Lower lobe of right lung (tissue), 2 donors: ENCODE data around the gene CMIP. TPM values are rescaled to one million over a fixed set of nuclear protein-coding genes. Genes with fewer than 3 reads are reported as not detected.
A peak's percentile ranks its signal among the peaks of the same experiment; 100 is the strongest.

Experiments used
- ATAC-seq, 2 donors: fragments of 200-7000 bp; cut with Tn5 transposase; one replicate each; pipeline ENCODE4 v1.9.1; 2020 to 2022; ENCODE audit warnings: mild to moderate bottlenecking in 2 of 2, moderate library complexity in 2 of 2
- DNase-seq: peaks from one replicate; pipeline ENCODE4 v3.0.0-alpha.2; 2020
- H3K27ac ChIP-seq: fragments of 200-600 bp; one replicate; pipeline ENCODE4 v1.8.0; 2022
- H3K27me3 ChIP-seq: fragments of 200-600 bp; one replicate; pipeline ENCODE4 v1.8.0; 2022; ENCODE audit warnings: low read depth
- H3K36me3 ChIP-seq: fragments of 200-600 bp; one replicate; pipeline ENCODE4 v1.8.0; 2022; ENCODE audit warnings: mild to moderate bottlenecking
- H3K4me1 ChIP-seq: fragments of 200-600 bp; one replicate; pipeline ENCODE4 v1.8.0; 2022
- H3K4me3 ChIP-seq: fragments of 200-600 bp; one replicate; pipeline ENCODE4 v1.8.0; 2022; ENCODE audit warnings: mild to moderate bottlenecking
- H3K9me3 ChIP-seq: fragments of 200-600 bp; one replicate; pipeline ENCODE4 v1.8.0; 2022
- CTCF ChIP-seq: fragments of 200-600 bp; IDR thresholded peaks from one replicate; pipeline ENCODE4 v1.8.0; 2022; ENCODE audit warnings: antibody characterized with exemption, mild to moderate bottlenecking
- intact Hi-C: fragments of 100-400 bp; cut with DNase I; formaldehyde crosslinking; loops from one replicate; pipeline ENCODE4 v1.11.0; 2022
- total RNA-seq: library from RNA; stranded (reverse); fragmentation: NEBNext Ultra II Directional; extraction: Animal tissue kit (Norgen Biotek cat#: 25700); gene quantifications from one replicate; pipeline ENCODE4 v1.2.1, GENCODE V29; 2021
- donor health status: DM: no; HTN: yes; CAD: no; lungs with severe emphysema.

Gene CMIP
- total RNA-seq, 1 donor from 2014 or later, result 77.4 TPM

GRCh38 chr16:81442220-81442915 lies 2.2 kb upstream of the CMIP start:
- DNase-seq (no peak), ATAC-seq (no peak)
- TF ChIP-seq CTCF, result no peak
- no peaks in the 10 kb centered on the region for H3K36me3 ChIP-seq
- intact Hi-C loops, result no loop called here
- no peaks in the 10 kb centered on the region for H3K9me3 ChIP-seq
- peaks cover 15% of the 10 kb centered on the region for H3K4me1 ChIP-seq
- H3K4me3 ChIP-seq, result no peak overlapping the region
- H3K27me3 ChIP-seq, result no peaks in the 10 kb centered on the region
- H3K27ac ChIP-seq, result no peak overlapping the region

GRCh38 chr16:81442916-81443687 lies 1.5 kb upstream of the CMIP start:
- no peak for DNase-seq
- no peaks in the 10 kb centered on the region for H3K27me3 ChIP-seq
- H3K4me1 ChIP-seq, result peaks cover 17% of the 10 kb centered on the region
- intact Hi-C loops, result no loop called here
- no peak for TF ChIP-seq CTCF
- no peak for ATAC-seq
- H3K36me3 ChIP-seq, result no peaks in the 10 kb centered on the region
- H3K4me3 ChIP-seq, result no peak overlapping the region
- H3K27ac ChIP-seq, result peak overlapping the region; percentile 76
- H3K9me3 ChIP-seq, result no peaks in the 10 kb centered on the region

- Histone ChIP-seq H3K27ac (peak overlapping the region; percentile 76), H3K27me3 (no peaks in the 10 kb centered on the region), H3K36me3 (no peaks in the 10 kb centered on the region), H3K4me3 (peak overlapping the region; percentile 55), H3K4me1 (peaks cover 22% of the 10 kb centered on the region), H3K9me3 (no peaks in the 10 kb centered on the region)
- DNase-seq (peak; percentile 67), ATAC-seq (no peak)
- TF ChIP-seq CTCF, result no peak
- intact Hi-C loops, result no loop called here
Observed at GRCh38 chr16:81443688-81444447, 740 bp upstream of the CMIP start.

DNA sequence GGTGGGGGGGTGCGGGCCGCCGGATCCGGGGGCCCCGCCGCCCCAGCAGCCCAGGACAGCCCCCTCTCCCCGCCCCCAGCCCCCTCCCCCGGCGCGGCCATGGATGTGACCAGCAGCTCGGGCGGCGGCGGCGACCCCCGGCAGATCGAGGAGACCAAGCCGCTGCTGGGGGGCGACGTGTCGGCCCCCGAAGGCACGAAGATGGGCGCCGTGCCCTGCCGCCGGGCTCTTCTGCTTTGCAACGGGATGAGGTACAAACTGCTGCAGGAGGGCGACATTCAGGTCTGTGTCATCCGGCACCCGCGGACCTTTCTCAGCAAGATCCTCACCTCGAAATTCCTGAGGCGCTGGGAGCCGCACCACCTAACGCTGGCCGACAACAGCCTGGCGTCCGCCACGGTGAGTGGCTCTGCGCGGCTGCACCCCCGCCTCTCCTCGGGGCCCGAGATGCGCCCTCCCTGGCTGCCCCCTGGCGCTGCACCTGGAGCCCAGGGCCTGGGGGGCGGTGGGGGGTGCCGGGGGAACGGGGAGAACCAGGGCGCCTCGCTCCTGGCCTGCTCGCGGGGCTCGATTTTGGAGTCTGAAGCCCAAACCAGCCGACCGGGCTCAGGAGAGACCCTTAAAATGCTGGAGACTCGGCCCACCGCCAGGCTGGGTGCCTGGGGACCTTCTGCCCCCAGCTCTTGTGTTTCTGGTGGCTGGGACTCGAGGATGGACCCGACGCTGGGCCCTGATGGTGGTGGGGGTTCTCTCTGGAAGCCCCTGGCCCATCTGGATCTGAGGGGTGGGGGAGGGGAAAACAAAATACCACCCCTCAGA lies 744 bp downstream of the CMIP start:
- no peaks in the 10 kb centered on the region for H3K9me3 ChIP-seq
- peak overlapping the region; percentile 93 for H3K27ac ChIP-seq
- peak; percentile 73 for DNase-seq
- peak; percentile 46 to 53 for ATAC-seq
- H3K4me3 ChIP-seq, result peak overlapping the region; percentile 94
- peak; percentile 46 for TF ChIP-seq CTCF
- H3K27me3 ChIP-seq, result no peaks in the 10 kb centered on the region
- peaks cover 36% of the 10 kb centered on the region for H3K4me1 ChIP-seq
- intact Hi-C loops, result no loop called here
- H3K36me3 ChIP-seq, result no peaks in the 10 kb centered on the region
